IPS-20b (cell line): ENCODE results near the gene PSMB4.
"Not testable (repeated sequence)": the region's sequence is repeated elsewhere in the genome, so short reads cannot be mapped to it uniquely, and the experiment has no call there.

Source experiments
- H3K27ac ChIP-seq: one replicate; pipeline ENCODE4 v1.5.1; 2013; ENCODE audit warnings: low read length
- H3K27me3 ChIP-seq: 2 replicates; pipeline ENCODE4 v1.6.1; 2013; ENCODE audit warnings: mild to moderate bottlenecking, low read length, inconsistent platforms; ENCODE audit not compliant: insufficient read depth
- H3K36me3 ChIP-seq: 2 replicates; pipeline ENCODE4 v1.6.1; 2013; ENCODE audit warnings: low read depth, mild to moderate bottlenecking, inconsistent platforms, low read length, moderate library complexity; ENCODE audit not compliant: insufficient read depth
- H3K4me1 ChIP-seq: 2 replicates; pipeline ENCODE4 v1.6.1; 2013; ENCODE audit warnings: mild to moderate bottlenecking, control low read depth, inconsistent platforms, low read length, moderate library complexity; ENCODE audit not compliant: insufficient read depth
- H3K4me3 ChIP-seq: 2 replicates; pipeline ENCODE4 v1.5.1; 2013; ENCODE audit warnings: mild to moderate bottlenecking, low read length, inconsistent platforms
- H3K9ac ChIP-seq: 2 replicates; pipeline ENCODE4 v1.6.1; 2013; ENCODE audit warnings: low read depth, mild to moderate bottlenecking, inconsistent platforms, low read length, moderate library complexity
- H3K9me3 ChIP-seq: 2 replicates; pipeline ENCODE4 v1.6.1; 2013; ENCODE audit warnings: mild to moderate bottlenecking, low read depth, low read length, inconsistent platforms; ENCODE audit not compliant: insufficient read depth

Gene PSMB4

GRCh38 chr1:151393583-151393982 is 5.8 kb upstream of the PSMB4 start:
- Histone ChIP-seq H3K4me1 (no peaks in the 10 kb centered on the region), H3K27ac (no peak overlapping the region), H3K4me3 (no peak overlapping the region), H3K9ac (no peak overlapping the region), H3K9me3 (no peaks in the 10 kb centered on the region; the same call in 1 of the 2 replicates), H3K36me3 (no peaks in the 10 kb centered on the region), H3K27me3 (no peaks in the 10 kb centered on the region)

DNA sequence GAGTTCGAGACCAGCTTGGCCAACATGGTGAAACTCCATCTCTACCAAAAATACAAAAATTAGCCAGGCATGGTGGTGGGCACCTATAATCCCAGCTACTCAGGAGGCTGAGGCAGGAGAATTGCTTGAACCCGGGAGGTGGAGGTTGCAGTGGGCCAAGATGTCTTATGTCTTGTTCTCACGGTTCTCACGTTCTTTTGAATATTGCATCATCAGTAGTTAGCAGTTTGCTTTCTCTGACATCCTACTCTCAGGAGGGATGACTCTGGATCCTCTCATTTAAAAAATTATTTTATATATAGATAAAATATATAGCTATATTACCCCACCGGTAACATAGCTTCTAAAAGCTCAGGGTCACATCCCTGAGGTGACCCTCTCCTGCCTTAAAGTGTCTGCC is 3.1 kb upstream of the PSMB4 start:
- H3K9ac ChIP-seq, H3K27me3 ChIP-seq, H3K27ac ChIP-seq, H3K4me1 ChIP-seq, H3K9me3 ChIP-seq, H3K4me3 ChIP-seq: not testable (repeated sequence)
- peaks cover 10% of the 10 kb centered on the region for H3K36me3 ChIP-seq

GRCh38 chr1:151401125-151401788 is 1.9 kb downstream of the PSMB4 start:
- no peaks in the 10 kb centered on the region for H3K27me3 ChIP-seq
- H3K4me1 ChIP-seq = no peaks in the 10 kb centered on the region
- H3K27ac ChIP-seq = no peak overlapping the region
- H3K36me3 ChIP-seq = peaks cover 60% of the 10 kb centered on the region
- H3K4me3 ChIP-seq = peak overlapping the region; percentile 93; the same call in 1 of the 2 replicates
- no peak overlapping the region for H3K9ac ChIP-seq
- H3K9me3 ChIP-seq = no peaks in the 10 kb centered on the region

DNA sequence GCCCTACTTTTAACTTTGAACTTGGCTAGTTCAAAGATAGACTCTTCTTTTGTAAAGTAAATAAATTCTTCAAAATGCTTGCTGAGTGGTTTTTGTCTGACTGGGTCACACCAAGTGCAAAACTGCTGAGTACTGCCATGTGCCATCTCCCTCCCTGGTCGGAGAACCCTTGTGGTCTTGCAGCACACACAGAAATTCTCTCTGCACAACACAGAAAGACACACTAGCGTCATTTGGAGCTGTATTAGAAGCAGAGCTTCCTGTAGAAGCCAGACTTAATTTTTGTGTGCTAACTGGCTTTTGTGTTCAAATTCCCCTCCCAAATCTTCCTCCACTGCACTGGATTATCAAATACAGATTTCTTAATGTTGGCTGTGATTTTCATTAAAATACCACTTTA is 2.5 kb downstream of the PSMB4 start:
- H3K4me1 ChIP-seq = no peaks in the 10 kb centered on the region

GRCh38 chr1:151402764-151403163 is 3.4 kb downstream of the PSMB4 start:
- Histone ChIP-seq H3K27me3 (no peaks in the 10 kb centered on the region), H3K36me3 (peaks cover 75% of the 10 kb centered on the region), H3K9me3 (no peaks in the 10 kb centered on the region), H3K4me1 (no peaks in the 10 kb centered on the region), H3K4me3 (no peak overlapping the region), H3K27ac (no peak overlapping the region), H3K9ac (no peak overlapping the region)

More for the DNA sequence above, 2.5 kb downstream of the PSMB4 start:
- Histone ChIP-seq H3K27me3 (no peaks in the 10 kb centered on the region), H3K9ac (no peak overlapping the region), H3K27ac (no peak overlapping the region), H3K4me3 (no peak overlapping the region), H3K36me3 (peaks cover 66% of the 10 kb centered on the region), H3K9me3 (no peaks in the 10 kb centered on the region)

DNA sequence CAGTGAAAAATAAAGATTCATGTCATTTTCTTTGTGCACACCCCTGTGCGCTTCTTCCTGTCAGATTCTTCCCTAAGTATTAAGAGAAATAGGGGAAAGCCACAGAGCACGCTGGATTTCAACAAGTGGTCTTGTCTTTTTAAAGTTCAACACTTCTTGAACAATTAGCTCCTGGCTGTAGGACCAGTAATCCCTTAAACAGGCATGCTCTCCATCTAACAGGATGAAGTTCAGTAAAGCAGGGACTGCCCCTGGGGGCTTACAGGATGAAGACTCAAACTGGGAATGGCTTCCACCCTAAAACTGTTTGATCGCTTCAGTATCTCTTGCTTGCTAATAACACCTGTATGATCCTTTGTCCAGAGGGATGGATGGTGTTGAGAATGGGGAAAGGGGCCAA is 4.2 kb downstream of the PSMB4 start:
- no peak overlapping the region for H3K4me3 ChIP-seq
- no peak overlapping the region for H3K9ac ChIP-seq
- H3K27ac ChIP-seq = no peak overlapping the region
- no peaks in the 10 kb centered on the region for H3K9me3 ChIP-seq
- no peaks in the 10 kb centered on the region for H3K27me3 ChIP-seq
- peaks cover 84% of the 10 kb centered on the region for H3K36me3 ChIP-seq
- no peaks in the 10 kb centered on the region for H3K4me1 ChIP-seq

- Histone ChIP-seq H3K9me3 (no peaks in the 10 kb centered on the region), H3K4me3 (no peak overlapping the region), H3K27me3 (no peaks in the 10 kb centered on the region), H3K36me3 (peaks cover 100% of the 10 kb centered on the region), H3K9ac (no peak overlapping the region), H3K27ac (no peak overlapping the region), H3K4me1 (no peaks in the 10 kb centered on the region)
Observed at GRCh38 chr1:151405187-151405951, 6.0 kb downstream of the PSMB4 start.

DNA sequence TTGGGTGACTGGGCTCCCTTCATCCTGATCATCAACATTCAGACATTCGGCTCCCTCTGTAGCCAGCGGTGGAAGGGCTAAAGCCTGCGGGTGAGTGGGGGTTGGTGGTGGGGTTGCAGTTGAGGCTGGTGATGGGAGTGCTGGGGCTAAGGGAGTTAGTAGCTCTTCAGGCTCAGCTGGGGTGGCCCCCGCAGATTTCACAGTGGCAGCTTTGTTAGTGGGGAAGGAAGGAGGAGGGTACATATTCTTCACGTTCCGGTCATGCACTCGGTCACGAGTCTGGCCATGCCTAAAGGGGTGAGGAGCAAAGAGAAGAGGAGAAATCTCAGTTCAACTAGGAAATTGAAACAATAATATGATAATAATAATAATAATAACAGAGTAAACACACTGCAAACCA is 6.8 kb downstream of the PSMB4 start:
- peaks cover 100% of the 10 kb centered on the region for H3K36me3 ChIP-seq
- H3K27ac ChIP-seq = no peak overlapping the region

DNA sequence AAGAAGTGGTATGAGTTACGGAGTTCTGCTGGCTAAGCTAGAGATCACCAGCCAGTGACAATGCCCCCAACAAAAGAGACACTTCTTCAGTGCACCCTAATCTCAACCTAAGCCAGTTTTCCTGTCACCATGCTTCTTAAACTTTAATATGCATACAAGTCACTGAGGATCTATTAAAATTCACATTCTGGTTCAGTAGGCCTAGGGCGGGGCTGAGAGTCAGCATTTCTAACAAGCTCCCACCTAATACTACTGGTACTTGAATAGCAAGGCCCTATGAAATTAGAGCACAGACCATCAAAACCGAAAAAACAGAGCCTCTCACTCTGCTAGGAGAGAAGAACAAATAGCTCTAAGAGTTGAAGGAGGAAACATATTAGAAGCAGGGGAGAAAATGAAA is 7.9 kb downstream of the PSMB4 start:
- no peaks in the 10 kb centered on the region for H3K27me3 ChIP-seq
- H3K27ac ChIP-seq = no peak overlapping the region
- no peaks in the 10 kb centered on the region for H3K9me3 ChIP-seq
- H3K9ac ChIP-seq = no peak overlapping the region
- H3K36me3 ChIP-seq = peaks cover 100% of the 10 kb centered on the region
- no peaks in the 10 kb centered on the region for H3K4me1 ChIP-seq
- H3K4me3 ChIP-seq = no peak overlapping the region

More for the DNA sequence above, 6.8 kb downstream of the PSMB4 start:
- H3K9ac ChIP-seq = no peak overlapping the region
- no peaks in the 10 kb centered on the region for H3K4me1 ChIP-seq
- H3K27me3 ChIP-seq = no peaks in the 10 kb centered on the region
- no peaks in the 10 kb centered on the region for H3K9me3 ChIP-seq
- no peak overlapping the region for H3K4me3 ChIP-seq

- Histone ChIP-seq H3K36me3 (peaks cover 99% of the 10 kb centered on the region), H3K4me1 (no peaks in the 10 kb centered on the region), H3K9ac (no peak overlapping the region), H3K27ac (no peak overlapping the region), H3K4me3 (no peak overlapping the region), H3K27me3 (no peaks in the 10 kb centered on the region), H3K9me3 (no peaks in the 10 kb centered on the region)
Observed at GRCh38 chr1:151408891-151409290, 9.5 kb downstream of the PSMB4 start.

DNA sequence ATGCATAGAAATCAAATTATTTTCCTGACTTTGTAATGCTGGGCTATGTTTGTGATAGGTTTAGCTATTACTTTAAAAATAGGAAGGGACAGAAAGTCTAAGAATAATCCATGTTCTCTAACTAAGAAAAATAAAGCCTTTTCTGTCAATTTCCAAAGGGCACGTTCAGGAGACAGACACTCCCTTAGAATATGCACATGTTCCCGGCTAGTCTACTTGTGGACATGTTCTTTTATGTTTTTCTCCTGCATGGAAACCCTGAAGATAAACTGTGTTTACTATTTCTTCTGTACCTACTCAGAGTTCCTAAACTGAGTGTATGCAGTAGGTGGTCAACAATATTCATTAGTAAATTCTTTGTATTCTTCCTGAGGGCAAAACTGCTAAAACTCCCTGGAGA is 12.5 kb downstream of the PSMB4 start:
- H3K4me1 ChIP-seq = no peaks in the 10 kb centered on the region
- H3K36me3 ChIP-seq = peaks cover 96% of the 10 kb centered on the region
- H3K27ac ChIP-seq = no peak overlapping the region

DNA sequence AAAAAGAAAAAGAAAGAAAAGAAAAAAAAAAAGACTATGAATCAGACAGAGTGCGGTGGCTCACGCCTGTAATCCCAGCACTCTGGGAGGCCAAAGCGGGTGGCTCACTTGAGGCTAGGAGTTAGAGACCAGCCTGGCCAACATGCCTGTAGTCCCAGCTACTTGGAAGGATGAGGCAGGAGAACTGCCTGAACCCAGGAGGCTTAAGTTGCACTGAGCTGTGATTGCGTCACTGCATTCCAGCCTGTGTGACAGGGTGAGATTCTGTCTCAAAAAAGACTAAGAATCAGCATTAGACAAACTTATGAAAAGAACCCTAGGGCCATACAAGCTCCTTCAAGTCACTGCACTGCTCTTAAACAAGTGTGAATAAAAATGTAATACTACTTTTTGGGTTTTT is 16.9 kb downstream of the PSMB4 start:
- no peak overlapping the region for H3K27ac ChIP-seq
- peaks cover 91% of the 10 kb centered on the region for H3K36me3 ChIP-seq
- no peaks in the 10 kb centered on the region for H3K4me1 ChIP-seq
- H3K9ac ChIP-seq = no peak overlapping the region
- no peaks in the 10 kb centered on the region for H3K9me3 ChIP-seq
- no peak overlapping the region for H3K4me3 ChIP-seq
- H3K27me3 ChIP-seq = no peaks in the 10 kb centered on the region

More for the DNA sequence above, 12.5 kb downstream of the PSMB4 start:
- no peaks in the 10 kb centered on the region for H3K27me3 ChIP-seq
- H3K9me3 ChIP-seq = no peaks in the 10 kb centered on the region
- H3K4me3 ChIP-seq = no peak overlapping the region
- H3K9ac ChIP-seq = no peak overlapping the region
